GM21737 (cell line): ENCODE data around the gene JPT1.

Source experiments
- ATAC-seq: cut with Tn5 transposase; IDR thresholded peaks from one replicate; pipeline ENCODE4 v1.9.1; 2021; ENCODE audit warnings: mild to moderate bottlenecking, moderate library complexity; ENCODE audit not compliant: unreplicated experiment

JPT1 gene

DNA sequence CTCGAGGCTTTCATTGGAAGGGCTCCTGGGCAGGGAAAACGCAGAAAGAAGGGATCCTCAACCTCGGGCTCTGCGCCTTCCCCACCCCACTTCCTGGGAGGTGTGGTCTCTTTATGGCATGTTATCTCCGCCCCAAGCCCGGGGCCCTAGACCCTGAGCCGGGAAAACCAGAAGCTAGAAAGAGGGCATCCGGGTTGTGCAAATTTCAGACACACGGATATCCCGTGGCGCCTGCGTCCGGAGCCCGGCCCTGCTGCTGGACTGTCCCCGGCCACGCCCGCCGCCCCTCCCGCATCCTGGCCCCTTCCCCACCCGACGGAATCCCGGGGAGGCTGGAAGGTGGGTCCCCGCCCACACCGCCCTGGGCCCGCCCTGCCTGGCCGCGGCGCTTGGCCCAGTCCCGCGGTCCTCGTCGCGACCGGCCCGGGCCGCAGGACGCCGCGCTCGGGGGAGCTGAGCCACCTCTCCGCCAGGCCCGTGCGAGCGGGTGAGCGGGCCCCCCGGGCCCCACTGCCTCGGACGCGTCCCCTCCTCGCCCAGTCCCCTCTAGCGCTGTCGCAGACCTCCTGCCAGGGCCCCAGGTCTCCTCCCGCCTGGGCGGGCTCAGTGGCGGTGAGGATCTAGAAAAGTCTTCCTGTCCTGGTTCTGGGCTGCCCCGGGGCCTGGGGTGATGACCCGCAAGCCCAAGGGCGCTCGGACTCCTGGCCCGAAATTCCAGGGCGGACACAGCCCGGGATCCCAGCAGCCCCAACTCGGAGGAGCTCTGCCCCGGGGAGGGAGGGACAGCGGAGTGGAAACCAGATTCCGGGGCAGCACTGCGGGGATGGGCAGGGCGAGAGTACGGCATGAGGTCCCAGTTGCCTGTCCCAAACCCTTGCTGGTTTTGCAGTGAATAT is 66.5 kb downstream of the JPT1 start, which contains the start of gene SLC16A5:
Gene SLC16A5, plus strand, starts transcription at position 397 of the 896 bp plus-strand sequence. CDS start 5,683 bp downstream, outside the sequence.
- ATAC-seq: peak; percentile 60

DNA sequence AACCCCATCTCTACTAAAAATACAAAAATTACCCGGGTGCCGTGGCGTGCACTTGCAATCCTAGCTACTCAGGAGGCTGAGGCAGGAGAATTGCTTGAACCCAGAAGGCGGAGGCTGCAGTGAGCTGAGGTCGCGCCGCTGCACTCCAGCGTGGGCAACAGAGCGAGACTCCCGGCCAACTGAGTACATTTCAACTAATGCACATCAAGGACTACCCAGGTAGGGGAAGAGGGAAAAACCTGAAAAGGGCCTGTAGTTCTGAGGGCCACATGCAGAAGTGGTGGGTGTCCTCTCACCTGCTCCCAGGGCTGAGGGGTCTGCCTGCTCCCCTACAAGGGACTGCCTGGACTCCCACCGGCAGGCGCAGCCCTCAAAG is 67.1 kb downstream of the JPT1 start:
- ATAC-seq: no peak

DNA sequence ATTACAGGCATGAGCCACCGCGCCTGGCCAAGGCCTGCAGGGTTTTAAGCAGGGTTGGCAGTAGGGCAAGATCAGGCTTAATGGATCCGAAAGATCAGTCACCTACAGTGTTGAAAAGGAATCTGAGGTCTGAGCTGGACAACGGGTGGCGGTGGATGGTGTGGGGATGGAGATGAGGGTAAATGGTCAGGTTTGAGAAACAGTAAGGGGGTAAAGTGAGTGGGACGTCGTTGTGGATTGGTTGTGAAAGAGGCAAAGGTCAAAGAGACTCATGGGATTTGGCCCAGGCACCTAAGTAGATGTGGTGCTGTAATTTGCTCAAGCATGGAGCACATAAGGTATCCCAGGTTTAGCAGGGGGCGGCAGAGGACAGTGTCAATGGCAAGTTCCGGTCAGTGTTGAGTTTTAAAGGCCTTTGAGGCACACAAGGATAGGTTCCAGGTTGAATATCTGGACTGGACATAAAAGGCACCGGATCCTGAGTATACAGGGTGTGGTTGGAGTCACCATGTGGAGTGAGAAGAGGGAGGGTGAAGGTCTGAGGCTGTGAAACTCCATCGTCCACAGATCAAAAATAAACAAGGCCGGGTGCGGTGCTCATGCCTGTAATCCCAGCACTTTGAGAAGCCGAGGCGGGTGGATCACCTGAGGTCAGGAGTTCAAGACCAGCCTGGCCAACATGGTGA is 67.7 kb downstream of the JPT1 start:
- no peak for ATAC-seq
